Ureter (tissue), 1 donor: ENCODE results near the gene FOXO3. TPM values are rescaled to one million over a fixed set of nuclear protein-coding genes. Genes with fewer than 3 reads are reported as not detected.
A peak's percentile ranks its signal among the peaks of the same experiment; 100 is the strongest.
"Not testable (repeated sequence)": the region's sequence is repeated elsewhere in the genome, so short reads cannot be mapped to it uniquely, and the experiment has no call there.

Experiments
- DNase-seq: peaks from one replicate; pipeline ENCODE4 v3.0.0-alpha.2; 2020; ENCODE audit warnings: low spot score
- total RNA-seq: library from RNA; stranded (reverse); gene quantifications from one replicate; pipeline ENCODE4 v1.2.4, GENCODE V29; 2023
- donor health status: DM: yes; HTN: yes; CAD: no.

The FOXO3 gene
- total RNA-seq, 1 donor from 2014 or later: 66.7 TPM

DNA sequence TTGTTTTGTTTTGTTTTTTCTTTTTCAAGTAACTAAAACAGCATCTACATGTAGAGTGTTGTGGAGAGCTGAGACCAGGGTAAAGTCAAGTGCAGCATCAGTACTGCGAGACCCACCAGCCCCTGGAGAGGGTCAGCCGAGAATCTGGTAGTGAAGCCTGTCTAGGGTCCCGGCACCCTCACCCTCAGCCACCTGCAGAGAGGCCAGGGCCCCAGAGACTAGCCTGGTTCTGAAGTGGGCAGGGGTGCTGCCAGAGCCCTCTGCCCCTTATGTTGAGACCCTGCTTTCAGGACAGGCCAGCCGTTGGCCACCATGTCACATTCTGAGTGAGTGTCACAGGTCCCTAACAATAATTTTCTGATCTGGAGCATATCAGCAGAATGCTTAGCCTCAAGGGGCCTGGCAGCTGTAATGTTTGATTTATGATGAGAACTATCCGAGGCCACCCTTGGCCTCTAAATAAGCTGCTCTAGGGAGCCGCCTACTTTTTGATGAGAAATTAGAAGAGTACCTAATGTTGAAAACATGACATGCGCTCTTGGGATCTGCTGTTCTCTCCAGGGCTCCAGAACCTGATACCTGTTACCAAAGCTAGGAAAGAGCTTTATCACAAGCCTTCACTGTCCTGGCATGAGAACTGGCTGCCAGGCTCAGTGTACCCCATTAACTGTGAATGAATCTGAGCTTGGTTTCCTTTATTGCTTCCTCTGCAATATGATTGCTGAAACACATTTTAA, 121.8 kb downstream of the FOXO3 start:
- not testable (repeated sequence) for DNase-seq

DNA sequence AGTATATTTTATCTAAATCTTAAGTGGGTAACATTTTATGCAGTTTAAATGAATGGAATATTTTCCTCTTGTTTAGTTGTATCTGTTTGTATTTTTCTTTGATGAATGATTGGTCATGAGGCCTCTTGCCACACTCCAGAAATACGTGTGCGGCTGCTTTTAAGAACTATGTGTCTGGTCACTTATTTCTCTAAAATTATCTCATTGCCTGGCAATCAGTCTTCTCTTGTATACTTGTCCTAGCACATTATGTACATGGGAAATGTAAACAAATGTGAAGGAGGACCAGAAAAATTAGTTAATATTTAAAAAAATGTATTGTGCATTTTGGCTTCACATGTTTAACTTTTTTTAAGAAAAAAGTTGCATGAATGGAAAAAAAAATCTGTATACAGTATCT, 123.3 kb downstream of the FOXO3 start:
- not testable (repeated sequence) for DNase-seq

DNA sequence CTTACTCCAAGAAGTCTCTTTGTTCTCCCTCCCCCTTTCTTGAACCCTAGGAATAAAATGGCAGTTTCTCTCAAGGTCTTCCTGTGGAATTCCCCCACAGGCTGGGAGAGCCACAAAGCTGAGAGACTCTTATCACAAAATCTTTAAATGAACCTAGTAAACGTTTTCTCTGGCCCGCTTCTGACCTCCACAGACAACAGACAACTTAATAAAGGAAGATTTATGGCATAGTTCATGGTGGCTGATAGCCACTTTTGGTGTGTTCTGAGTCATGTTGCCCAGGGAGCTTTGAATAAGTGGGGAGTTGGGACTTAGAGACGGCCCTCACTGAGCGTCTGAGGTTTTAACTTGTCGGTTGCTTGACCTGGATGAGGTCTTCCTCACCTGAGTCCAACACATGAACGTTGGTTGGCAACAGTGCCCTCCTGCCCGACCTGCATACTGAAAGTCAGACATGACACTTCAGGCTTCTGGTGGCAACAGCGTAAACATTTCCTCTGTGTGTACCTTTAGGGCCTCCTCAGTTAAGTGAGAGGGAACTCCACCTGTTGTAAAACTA, 124.1 kb downstream of the FOXO3 start:
- DNase-seq: no peak

DNA sequence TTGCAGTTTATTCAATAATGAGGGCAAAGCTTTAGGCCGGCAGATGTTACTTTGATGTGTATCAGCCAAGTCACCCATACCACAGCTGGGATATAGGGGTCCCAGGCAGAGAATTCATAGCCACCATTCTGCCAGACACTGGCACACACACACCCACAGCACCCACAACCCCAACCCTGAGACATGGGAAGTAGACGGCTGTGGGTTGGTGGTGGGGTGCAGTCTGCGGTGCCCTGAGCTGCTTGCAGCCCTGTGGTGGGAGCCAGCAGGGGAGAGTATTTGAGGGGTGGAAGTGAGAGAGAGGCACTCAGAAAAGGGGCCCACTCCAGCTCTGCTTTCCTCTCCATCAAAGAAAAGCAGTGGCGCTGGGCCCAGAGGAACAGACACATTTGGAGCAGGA, 125.3 kb downstream of the FOXO3 start:
- no peak for DNase-seq

DNA sequence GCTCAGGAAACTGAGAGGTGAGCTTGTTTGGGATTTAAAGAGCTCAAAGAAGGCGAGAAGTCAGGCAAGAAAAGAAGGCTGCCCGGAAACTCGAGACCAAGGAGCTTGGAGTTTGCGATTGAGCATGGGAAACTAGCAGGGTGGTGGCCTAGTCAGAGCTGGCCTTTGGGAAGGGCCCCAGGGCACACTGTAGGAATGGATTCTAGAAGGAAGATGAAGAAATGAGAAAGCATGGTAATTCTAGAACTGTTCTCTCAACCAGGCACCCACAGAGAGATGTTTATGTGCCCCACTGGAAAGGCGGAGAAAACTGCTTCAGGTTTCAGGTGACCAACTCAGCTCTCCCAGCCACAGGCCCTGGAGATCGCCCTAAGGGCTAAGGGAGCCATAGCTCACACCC, 126.2 kb downstream of the FOXO3 start:
- DNase-seq: no peak

DNA sequence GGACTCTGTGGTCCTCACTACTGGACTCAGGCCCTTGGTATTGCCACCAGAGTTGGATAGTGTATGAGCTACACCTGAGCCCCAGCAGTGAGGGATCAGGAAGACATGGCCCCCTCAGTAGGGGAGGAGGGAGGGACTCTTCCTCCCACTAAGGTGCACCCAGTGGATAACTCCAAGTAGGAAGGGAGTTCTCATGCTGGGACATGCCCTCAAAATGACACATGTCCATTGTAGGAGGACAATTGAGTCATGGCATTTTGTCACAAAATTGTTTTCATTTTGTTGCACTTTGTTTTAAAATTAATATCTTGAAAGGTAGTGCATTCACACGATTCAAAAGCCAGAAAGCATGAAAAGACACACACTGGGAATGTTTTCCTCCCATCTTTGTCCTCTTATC, 127.2 kb downstream of the FOXO3 start:
- DNase-seq: no peak

DNA sequence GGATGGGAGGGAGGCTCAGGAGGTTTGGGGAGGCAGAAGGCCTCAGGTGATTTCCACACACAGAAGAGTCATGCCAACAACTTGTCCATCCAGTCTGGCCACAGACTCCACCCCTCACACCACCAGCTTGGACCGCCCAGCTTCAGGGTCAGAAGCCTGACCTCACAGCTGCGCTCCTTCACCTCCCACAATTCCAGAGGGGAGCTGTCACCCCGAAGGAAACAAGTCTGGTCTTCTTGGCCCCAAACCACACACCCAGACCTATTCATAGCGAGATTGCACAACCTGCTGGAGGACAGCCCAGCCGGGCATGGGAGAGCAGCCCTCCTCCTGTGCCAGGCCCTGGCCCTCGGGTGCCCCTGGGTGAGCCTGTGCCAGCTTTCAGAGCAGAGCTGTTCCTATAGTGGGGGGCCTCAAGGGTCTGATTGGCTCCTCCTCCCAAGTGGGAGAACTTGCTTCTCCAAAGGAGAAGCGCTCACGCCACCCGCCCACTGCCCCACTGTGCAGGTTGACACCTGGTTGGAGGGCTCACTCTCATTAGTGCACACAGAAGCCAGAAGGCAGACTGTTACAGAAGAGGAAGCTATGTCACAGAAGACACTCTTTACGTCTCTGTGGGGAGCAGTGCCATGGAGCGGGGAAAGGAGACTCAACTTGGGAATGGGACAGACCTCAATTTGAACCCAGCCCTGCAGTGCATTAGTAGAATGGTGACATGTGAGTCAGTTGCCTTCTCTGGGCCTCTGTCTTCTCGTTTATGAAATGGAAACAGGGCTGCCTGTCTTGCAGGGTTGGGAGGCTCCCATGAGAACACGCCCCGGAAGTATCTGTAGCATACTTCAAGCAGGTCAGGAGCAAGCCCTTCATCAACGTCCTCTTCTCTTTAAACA, 128.8 kb downstream of the FOXO3 start:
- DNase-seq: peak; percentile 88

DNA sequence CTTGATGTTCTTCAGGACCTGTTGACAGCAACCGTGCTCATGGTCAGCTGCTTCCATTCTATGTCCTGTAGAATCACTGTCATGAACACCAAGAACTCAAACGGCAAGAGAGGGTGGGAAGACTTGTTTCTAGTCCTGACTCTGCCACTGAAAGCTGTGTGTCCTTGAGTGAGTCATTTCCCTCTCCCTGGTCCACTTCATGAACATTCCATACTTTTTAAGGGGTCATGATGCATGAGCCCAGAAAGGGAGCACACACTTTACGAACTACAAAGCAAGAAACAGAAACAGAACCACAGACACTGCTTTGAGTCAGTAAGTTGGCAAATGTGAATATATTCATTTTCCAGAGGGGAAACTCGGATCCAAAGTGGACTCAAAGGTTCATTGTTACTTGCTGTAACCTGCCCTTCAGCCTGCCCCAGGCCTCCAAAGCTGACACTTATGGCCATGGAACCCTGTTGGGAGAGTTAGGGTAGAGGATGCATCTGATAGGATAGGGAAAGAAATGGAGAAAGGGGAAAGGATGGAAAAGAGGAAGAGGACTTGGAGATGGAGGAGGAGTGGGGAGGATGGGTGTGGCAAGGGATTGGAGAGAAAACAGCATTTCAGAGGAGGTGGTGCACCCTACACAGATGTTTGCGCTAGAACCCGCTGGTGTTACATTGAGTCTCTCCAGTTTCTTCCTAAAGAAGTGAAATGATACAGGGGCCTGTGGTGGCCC, 129.8 kb downstream of the FOXO3 start:
- no peak for DNase-seq

DNA sequence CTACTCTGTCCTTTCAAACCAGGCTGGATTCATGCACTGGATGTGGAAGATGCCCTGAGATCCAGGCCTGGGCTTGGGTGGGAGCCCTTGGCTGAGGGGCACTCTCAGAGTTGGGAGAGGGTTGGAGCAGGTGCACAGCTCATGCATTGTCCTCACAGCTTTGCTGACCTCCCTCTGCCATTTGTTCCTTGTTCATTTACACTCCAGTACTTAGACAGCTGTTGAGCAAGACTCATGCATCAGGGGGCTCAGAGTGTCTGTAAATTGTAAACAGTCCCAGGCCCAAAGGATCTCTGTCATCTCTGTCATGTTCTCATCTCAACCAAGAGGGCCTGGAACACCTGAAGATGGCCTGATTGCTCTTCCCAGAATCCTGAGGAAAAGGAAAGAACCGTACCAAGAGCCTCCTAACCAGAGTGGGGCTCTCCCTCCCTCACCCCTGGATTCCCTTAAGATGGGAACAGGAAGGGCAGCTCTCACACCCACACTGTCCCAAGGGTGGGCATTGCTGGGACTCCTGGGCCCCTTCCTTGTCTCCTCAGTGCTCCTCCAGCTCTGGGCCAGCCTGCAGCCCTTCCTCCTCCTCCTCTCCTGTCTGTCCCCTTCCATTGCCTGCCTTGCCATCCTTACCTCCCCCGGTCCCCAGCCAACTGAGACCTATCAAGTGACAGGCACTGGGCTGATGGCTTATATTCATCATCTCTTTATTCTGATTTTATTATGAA, 132.9 kb downstream of the FOXO3 start:
- DNase-seq: no peak

DNA sequence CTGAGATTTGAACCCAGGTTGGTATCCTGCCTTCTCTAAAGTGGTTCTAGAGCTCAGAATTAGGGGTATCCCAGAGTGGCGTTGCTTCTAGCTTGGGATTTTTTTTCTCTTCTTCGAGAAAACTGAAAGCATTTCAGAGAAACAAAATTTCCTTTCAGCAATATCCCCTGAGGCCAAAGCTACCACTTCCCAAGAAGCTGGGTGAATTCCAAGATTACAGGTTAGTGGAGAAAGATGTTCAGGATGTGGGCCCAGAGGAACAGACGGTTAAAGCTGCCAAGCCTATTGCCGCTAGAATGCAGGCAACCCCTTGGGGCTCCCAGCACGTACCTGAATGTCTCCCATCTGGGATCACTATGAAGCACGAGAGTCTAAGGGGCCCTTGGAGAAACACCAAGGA, 134.1 kb downstream of the FOXO3 start:
- DNase-seq: no peak

DNA sequence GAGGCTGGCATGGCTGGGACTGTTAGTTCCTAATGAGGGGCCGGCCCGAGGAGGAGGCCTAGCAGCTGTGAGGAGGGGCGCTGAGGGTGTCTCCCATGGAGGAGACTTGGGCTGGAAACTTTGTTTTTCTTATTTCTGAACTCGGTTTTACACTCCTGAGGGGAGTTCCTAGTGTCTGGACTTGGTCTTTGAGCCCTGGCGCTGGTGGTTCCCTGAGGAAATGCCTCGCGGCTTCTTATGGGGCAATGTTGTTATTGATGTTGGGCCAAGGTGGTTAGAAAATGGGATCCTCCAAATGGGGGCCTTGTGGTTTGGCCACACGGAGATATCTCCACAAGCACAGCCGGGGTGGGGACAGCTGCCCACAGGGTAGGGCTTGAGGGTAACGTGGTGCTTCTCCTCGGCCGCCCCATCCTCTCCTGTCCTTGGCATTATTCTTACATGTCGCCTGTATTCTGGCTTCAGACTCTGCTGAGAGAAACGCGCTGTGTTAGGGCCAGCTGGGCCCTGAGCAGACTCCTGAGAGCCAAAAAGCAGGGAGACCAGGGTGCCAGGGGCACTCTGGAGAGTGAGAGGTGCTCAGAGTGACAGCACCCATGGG, 136.9 kb downstream of the FOXO3 start:
- no peak for DNase-seq

DNA sequence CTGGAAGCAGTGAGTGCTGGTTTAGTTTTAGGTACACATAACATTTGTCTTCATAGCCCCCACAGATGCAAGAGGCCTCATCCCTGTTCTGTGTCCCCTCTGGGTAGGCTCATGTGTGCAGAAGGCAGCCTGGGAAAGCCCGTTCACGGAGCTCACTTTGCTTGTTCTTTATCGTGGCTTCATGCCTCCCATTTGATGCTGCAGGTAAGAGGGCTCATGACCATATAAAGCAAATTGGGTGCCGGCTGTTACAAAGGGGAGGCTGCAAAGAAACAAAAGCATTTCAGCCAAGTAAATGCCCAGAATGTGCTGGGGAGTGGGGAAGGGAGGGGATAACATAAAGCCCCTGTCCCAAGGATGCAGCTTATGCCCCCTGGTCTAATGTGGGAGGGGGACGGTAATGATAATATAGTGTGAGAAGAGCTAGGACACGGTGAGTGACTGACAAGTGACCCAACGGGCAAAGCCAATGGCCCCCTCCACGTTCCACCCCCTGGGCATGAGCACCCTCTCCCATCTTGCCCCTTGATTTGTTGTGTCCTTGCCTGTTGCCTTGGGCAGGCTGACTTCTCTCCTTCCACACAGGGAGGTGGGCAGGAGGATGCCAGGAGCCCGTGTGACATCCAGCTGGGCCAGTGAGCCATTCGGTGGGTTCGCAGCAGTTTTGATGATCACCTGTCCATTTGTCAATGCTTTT, 138.0 kb downstream of the FOXO3 start:
- peak; percentile 22 for DNase-seq

DNA sequence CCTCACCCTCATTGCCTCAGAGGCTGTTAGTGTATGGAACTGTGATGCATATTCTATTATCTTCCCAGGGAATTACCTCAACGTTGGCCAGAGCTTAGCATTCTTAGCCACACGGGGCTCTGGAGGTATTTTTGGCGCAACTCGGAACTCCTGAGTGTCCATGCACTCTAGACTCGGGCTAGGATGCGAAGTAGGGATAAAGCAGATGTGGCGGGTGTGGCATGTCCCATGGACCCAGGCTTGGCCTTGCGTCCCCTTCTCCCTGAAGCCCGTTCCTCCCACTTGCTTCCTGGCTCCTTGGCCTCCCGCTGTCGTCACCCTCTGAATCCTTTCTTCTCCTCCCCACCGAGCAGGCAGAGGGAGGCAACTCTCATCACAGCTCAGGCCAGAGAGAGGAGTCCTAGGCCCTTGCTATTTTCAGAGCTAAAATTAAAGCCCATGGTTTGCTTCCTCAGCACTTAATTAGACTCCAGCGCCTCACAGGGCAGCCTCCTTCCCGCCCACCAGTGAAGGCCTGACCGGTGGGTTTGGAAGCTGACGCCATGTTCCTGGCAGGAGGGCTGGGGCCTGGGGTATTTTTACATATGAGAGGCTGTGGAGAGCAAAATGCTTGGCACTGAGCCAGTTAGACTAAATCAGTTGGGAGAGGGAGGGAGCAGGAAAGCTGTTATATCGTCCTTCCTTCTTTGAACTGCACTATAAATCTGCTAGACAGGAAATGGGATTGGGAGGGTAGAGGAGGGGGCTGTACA, 138.7 kb downstream of the FOXO3 start:
- peak; percentile 23 for DNase-seq

DNA sequence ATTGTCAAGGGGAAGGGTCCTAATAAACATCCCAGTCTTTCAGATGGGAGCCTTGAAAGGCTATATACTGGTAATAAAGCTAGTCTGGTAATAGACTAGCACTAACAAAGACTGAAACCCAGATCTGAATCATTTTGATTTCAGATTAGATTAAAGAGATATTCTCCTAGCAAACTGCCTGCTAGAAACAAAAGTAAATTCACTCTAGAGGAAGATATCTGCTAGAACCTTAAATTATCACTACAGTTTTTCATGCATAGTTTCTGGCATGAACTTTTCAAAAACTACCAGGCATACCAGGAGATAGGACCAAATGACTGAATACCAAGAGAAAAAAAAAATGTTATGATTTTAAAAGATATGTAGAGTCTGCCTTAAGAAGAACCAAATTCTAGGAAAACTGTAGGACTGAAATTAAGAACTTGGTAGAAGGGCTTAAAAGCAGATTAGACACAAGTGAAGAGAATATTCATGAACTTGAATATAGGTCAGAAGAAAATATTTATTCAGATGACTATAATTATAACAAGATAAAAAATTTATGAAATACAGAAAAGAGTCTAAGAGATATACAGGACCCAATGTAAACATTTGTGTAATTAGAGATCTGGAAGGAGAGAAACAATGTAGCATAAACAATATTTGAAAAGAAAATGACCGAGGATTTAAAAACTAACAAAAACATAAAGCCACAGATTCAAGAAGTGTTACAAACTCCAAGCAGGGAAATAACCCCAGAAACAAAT, 141.6 kb downstream of the FOXO3 start:
- no peak for DNase-seq

DNA sequence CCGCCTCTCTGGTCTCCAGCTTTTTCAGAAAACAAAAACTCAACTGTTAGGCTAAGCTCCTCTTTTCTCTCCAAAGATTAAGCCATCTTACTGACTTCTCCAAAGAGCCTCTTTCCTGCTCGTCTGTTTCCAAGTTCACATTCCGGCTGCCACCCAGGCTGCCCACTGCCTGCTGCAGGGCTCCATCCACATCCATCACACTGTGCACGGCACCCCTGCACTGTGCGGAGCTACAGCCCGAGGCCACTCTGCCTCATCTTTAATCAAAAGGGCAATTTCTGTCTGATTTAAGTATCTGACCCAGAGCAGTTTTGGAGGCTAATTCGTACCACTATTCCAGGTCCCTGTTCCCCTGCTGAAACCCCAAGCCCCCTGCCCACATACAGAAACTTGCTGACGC, 145.9 kb downstream of the FOXO3 start:
- DNase-seq: no peak

DNA sequence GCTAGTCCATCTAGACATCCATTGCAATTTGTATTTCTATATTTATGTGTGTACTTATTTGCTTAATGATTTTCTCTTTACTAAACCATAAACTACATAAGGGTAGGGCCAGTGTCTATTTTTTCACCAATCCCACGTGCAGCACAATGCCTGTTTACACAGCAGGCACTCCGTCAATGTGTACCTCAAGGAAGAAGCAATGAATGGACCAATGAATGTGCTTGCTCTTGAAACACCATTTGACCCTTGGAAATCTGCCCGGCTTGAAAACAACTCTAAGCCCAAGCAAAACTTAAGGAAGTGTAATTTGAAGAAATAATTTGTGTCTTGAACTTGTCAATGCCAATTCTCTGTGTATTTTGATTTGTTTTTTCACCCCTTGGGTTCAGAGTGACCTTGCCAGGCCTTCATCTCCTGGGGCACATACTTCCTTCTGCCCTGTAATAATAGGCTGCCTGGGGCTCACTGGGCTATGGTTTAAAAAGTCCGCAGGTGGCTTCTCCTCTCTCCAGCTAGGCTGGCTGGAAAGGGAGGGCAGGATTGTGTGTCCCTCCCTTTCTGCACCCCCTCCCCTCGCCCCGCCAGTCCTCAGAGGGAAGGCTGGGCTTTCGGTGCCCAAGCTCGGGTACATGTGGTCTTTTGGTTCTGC, 146.7 kb downstream of the FOXO3 start:
- no peak for DNase-seq

DNA sequence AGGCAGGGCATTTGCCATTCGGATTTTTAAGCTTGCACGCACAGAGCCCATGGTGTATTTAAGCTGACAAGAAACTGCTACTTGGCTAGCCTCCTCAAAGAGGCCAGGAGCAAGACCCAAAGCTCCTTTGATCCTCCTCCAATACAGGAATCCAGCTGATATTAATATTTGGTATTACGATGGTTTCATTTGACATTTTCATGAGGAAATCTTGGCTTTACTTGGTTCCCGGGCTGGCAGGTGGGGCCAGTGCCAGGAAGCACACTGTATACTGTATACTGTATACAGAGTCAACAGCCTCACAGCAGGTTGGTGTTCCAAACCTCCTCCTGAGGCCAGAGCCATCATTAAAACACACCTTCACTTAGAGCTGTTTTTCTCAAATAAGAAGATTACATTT, 149.3 kb downstream of the FOXO3 start:
- DNase-seq: no peak

DNA sequence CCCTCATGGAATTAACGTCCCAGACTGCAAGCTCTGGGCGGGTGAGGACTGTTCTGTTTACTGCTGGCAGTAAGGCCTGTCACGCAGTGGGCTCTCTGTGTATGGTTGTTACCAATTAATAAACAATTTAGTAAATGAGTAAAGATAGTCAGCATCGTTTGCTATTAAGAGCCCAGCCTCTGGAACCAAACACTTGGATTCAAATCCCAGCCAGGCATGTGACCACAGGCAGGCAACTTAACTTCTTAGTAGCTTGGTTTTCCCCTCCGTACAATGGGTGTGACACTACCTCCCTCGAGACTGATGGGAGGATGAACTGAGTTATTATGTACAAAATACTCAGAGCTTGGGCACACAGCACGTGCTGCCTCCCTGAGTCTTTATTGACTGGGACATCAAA, 149.8 kb downstream of the FOXO3 start:
- no peak for DNase-seq
